ENCODE measurements around the gene MICA.

- TF ChIP-seq CTCF (IDR thresholded peaks at IDR 0.05) (no peak), POLR2A (IDR thresholded peaks at IDR 0.05) (no peak)
Observed at GRCh38 chr6:31416394-31417014, 13.1 kb downstream of the MICA start.

Measured in suprapubic skin (tissue), 3 donors.